H1 (cell line): ENCODE data around the gene SCAMP4. TPM values are rescaled to one million over a fixed set of nuclear protein-coding genes. Genes with fewer than 3 reads are reported as not detected.
A peak's percentile ranks its signal among the peaks of the same experiment; 100 is the strongest.

Experiments
- CTCF ChIA-PET: fragments of 300-600 bp; sonication (Branson Sonifier 250); formaldehyde crosslinking; loops from one replicate; lab custom pipeline; 2021; ENCODE audit not compliant: partially characterized antibody; lab: Charles Lee
- POLR2A ChIA-PET: fragments of 300-600 bp; sonication (Branson Sonifier 250); formaldehyde crosslinking; loops from one replicate; lab custom pipeline; 2021; ENCODE audit warnings: inconsistent platforms; ENCODE audit not compliant: partially characterized antibody; lab: Charles Lee
- DNase-seq, 2 experiments: peaks; one replicate each; pipeline versions ENCODE4 v3.0.0 to v3.0.0-alpha.2; 2010 to 2022; ENCODE audit warnings: low spot score in 2 of 2, low read depth in 1 of 2, mixed read lengths in 1 of 2
- FAIRE-seq: peaks from 2 replicates; lab custom pipeline; 2011; peaks lifted over from hg19 to GRCh38; lab: Jason Lieb, UNC
- H2AFZ ChIP-seq: 2 replicates; pipeline ENCODE4 v1.8.1; 2012; ENCODE audit warnings: low read length, inconsistent platforms
- H2AK5ac ChIP-seq: 2 replicates; pipeline ENCODE4 v1.6.1; 2013; ENCODE audit warnings: low read depth, low read length
- H2BK120ac ChIP-seq: replicated peaks from 2 replicates; pipeline ENCODE3; 2013; ENCODE audit warnings: low read depth, low read length, inconsistent platforms
- H2BK12ac ChIP-seq: 2 replicates; pipeline ENCODE4 v1.6.1; 2013; ENCODE audit warnings: low read depth, low read length
- H2BK15ac ChIP-seq: 2 replicates; pipeline ENCODE4 v1.6.1; 2013; ENCODE audit warnings: low read length
- H2BK20ac ChIP-seq: 2 replicates; pipeline ENCODE4 v1.6.1; 2013; ENCODE audit warnings: low read length
- H2BK5ac ChIP-seq: 2 replicates; pipeline ENCODE4 v1.6.1; 2013; ENCODE audit warnings: low read depth, low read length
- H3K14ac ChIP-seq: 2 replicates; pipeline ENCODE4 v1.6.1; 2013; ENCODE audit warnings: inconsistent platforms; ENCODE audit not compliant: insufficient read length
- H3K18ac ChIP-seq: 2 replicates; pipeline ENCODE4 v1.6.1; 2013; ENCODE audit warnings: low read length; ENCODE audit errors: extremely low read depth
- H3K23ac ChIP-seq: 2 replicates; pipeline ENCODE4 v1.6.1; 2013; ENCODE audit warnings: inconsistent platforms; ENCODE audit not compliant: insufficient read length
- H3K23me2 ChIP-seq: 2 replicates; pipeline ENCODE4 v1.6.1; 2013; ENCODE audit warnings: low read depth, low read length
- H3K27ac ChIP-seq: 2 replicates; pipeline ENCODE4 v1.6.1; 2011; ENCODE audit warnings: low read depth, low read length, inconsistent platforms
- H3K27me3 ChIP-seq, 4 experiments: replicated peaks in 1 of 4; 1 replicate in 1 of 4; 2 replicates in 3 of 4; pipeline versions ENCODE4 v1.6.1 to v1.8.1; 2011 to 2013; ENCODE audit warnings: low read length in 3 of 4, mild to moderate bottlenecking in 3 of 4, inconsistent platforms in 2 of 4, mixed read lengths in 2 of 4, moderate library complexity in 1 of 4; ENCODE audit not compliant: control insufficient read depth in 3 of 4, insufficient read depth in 3 of 4; ENCODE audit errors: extremely low read depth in 1 of 4
- H3K36me3 ChIP-seq, 4 experiments: 2 replicates each; pipeline versions ENCODE4 v1.6.1 to v1.8.1; 2011 to 2013; ENCODE audit warnings: mild to moderate bottlenecking in 4 of 4, low read length in 3 of 4, moderate library complexity in 2 of 4, control low read depth in 1 of 4, inconsistent platforms in 1 of 4; ENCODE audit not compliant: insufficient read depth in 4 of 4, control insufficient read depth in 2 of 4
- H3K4ac ChIP-seq: replicated peaks from 2 replicates; pipeline ENCODE3; 2013; ENCODE audit warnings: low read length, low read depth, mixed read lengths, inconsistent platforms; ENCODE audit not compliant: insufficient read length
- H3K4me1 ChIP-seq, 4 experiments: replicated peaks in 1 of 4; 1 replicate in 1 of 4; 2 replicates in 3 of 4; pipeline versions ENCODE4 v1.6.1 to v1.8.1; 2011 to 2013; ENCODE audit warnings: low read length in 3 of 4, inconsistent platforms in 2 of 4, mixed read lengths in 1 of 4; ENCODE audit not compliant: insufficient read depth in 4 of 4, control insufficient read depth in 3 of 4
- H3K4me2 ChIP-seq, 2 experiments: 2 replicates each; pipeline versions ENCODE4 v1.6.1 to v1.8.1; 2011 to 2013; ENCODE audit warnings: low read depth in 2 of 2, low read length in 2 of 2, control low read depth in 1 of 2, inconsistent platforms in 1 of 2, mild to moderate bottlenecking in 1 of 2; ENCODE audit not compliant: insufficient read depth in 1 of 2
- H3K4me3 ChIP-seq, 4 experiments: fragments of 200-600, 300-600 bp in 1 of 4; sonication (generic), shearing (Covaris generic), sonication (Bioruptor Twin) in 1 of 4; 2 replicates each; pipeline versions ENCODE4 v1.5.1 to v1.8.1; 2011 to 2016; ENCODE audit warnings: low read length in 4 of 4, low read depth in 3 of 4, control low read depth in 2 of 4, inconsistent platforms in 2 of 4, mild to moderate bottlenecking in 2 of 4, mixed read lengths in 1 of 4, moderate library complexity in 1 of 4; ENCODE audit not compliant: insufficient read depth in 2 of 4; ENCODE audit errors: extremely low read depth in 1 of 4
- H3K56ac ChIP-seq: replicated peaks from 2 replicates; pipeline ENCODE3; 2013; ENCODE audit warnings: low read depth, mild to moderate bottlenecking, mixed read lengths, low read length, inconsistent platforms; ENCODE audit not compliant: insufficient read length
- H3K79me1 ChIP-seq: 2 replicates; pipeline ENCODE4 v1.6.1; 2013; ENCODE audit warnings: low read depth, low read length, control low read depth
- H3K79me2 ChIP-seq, 2 experiments: 2 replicates each; pipeline versions ENCODE4 v1.6.1 to v1.8.1; 2012 to 2013; ENCODE audit warnings: low read length in 2 of 2, mild to moderate bottlenecking in 2 of 2, inconsistent platforms in 1 of 2; ENCODE audit not compliant: insufficient read depth in 2 of 2, control insufficient read depth in 1 of 2
- H3K9ac ChIP-seq, 4 experiments: replicated peaks in 1 of 4; 1 replicate in 1 of 4; 2 replicates in 3 of 4; pipeline versions ENCODE4 v1.6.1 to v1.8.1; 2011 to 2013; ENCODE audit warnings: low read depth in 3 of 4, low read length in 3 of 4, control low read depth in 2 of 4, mild to moderate bottlenecking in 2 of 4, moderate library complexity in 2 of 4, inconsistent platforms in 1 of 4; ENCODE audit errors: extremely low read depth in 1 of 4
- H3K9me3 ChIP-seq, 2 experiments: 2 replicates each; pipeline versions ENCODE4 v1.6.1 to v1.8.1; 2012 to 2013; ENCODE audit warnings: mild to moderate bottlenecking in 2 of 2, moderate library complexity in 2 of 2, control low read depth in 1 of 2, inconsistent platforms in 1 of 2, low read depth in 1 of 2, low read length in 1 of 2, mixed read lengths in 1 of 2; ENCODE audit not compliant: insufficient read depth in 2 of 2
- H4K20me1 ChIP-seq, 2 experiments: replicated peaks in 1 of 2; 2 replicates each; pipeline versions ENCODE3 to v1.8.1; 2011 to 2013; ENCODE audit warnings: inconsistent platforms in 2 of 2, low read length in 2 of 2, mild to moderate bottlenecking in 1 of 2; ENCODE audit not compliant: insufficient read depth in 2 of 2, control insufficient read depth in 1 of 2
- H4K5ac ChIP-seq: 2 replicates; pipeline ENCODE4 v1.6.1; 2013; ENCODE audit warnings: low read length, low read depth, mixed read lengths, inconsistent platforms; ENCODE audit not compliant: insufficient read length
- H4K8ac ChIP-seq: 2 replicates; pipeline ENCODE4 v1.8.0; 2013; ENCODE audit warnings: mild to moderate bottlenecking, moderate library complexity, low read length, inconsistent platforms; ENCODE audit not compliant: insufficient read depth; ENCODE audit errors: extremely low read depth
- H4K91ac ChIP-seq: replicated peaks from 2 replicates; pipeline ENCODE3; 2013; ENCODE audit warnings: low read length, mixed read lengths, inconsistent platforms; ENCODE audit not compliant: insufficient read length
- BCL11A ChIP-seq, 2 experiments: IDR thresholded peaks; one replicate each; pipeline ENCODE4 v1.6.1; 2011; ENCODE audit warnings: low read depth in 2 of 2, low read length in 2 of 2, mild to moderate bottlenecking in 2 of 2
- CHD1 ChIP-seq: IDR thresholded peaks from 2 replicates; pipeline ENCODE4 v1.6.1; 2012; ENCODE audit warnings: low read depth, low read length, improper control_type of control experiment
- CHD2 ChIP-seq: IDR thresholded peaks from 2 replicates; pipeline ENCODE4 v1.6.1; 2012; ENCODE audit warnings: low read length, improper control_type of control experiment
- CTBP2 ChIP-seq: IDR thresholded peaks from 2 replicates; pipeline ENCODE4 v1.7.0; 2011; ENCODE audit warnings: borderline replicate concordance, mild to moderate bottlenecking, moderate library complexity, mixed read lengths, low read length; ENCODE audit not compliant: insufficient read depth, insufficient read length
- E2F6 ChIP-seq: IDR thresholded peaks from 2 replicates; pipeline ENCODE4 v1.6.1; 2012; ENCODE audit warnings: inconsistent platforms
- EZH2 ChIP-seq: fragments of 200-600 bp; sonication (generic); IDR thresholded peaks from 2 replicates; pipeline ENCODE4 v1.7.1; 2012; ENCODE audit warnings: low read depth, mild to moderate bottlenecking, moderate library complexity, low read length, inconsistent platforms; ENCODE audit not compliant: severe bottlenecking
- HDAC2 ChIP-seq, 2 experiments: fragments of 300-600 bp in 1 of 2; sonication (generic) in 1 of 2; IDR thresholded peaks; 2 replicates each; pipeline ENCODE4 v1.6.1; 2011 to 2012; ENCODE audit warnings: low read depth in 2 of 2, low read length in 2 of 2, mild to moderate bottlenecking in 2 of 2, moderate library complexity in 2 of 2, borderline replicate concordance in 1 of 2, inconsistent platforms in 1 of 2
- KDM4A ChIP-seq: IDR thresholded peaks from one replicate; pipeline ENCODE4 v1.7.1; 2012; ENCODE audit warnings: low read depth, mild to moderate bottlenecking, moderate library complexity, low read length, inconsistent platforms; ENCODE audit not compliant: severe bottlenecking
- NANOG ChIP-seq: IDR thresholded peaks from 2 replicates; pipeline ENCODE4 v1.6.1; 2011; ENCODE audit warnings: low read length, low read depth, mild to moderate bottlenecking, inconsistent platforms; ENCODE audit not compliant: insufficient read depth, poor library complexity, severe bottlenecking
- RFX5 ChIP-seq: IDR thresholded peaks from 2 replicates; pipeline ENCODE4 v1.6.1; 2011; ENCODE audit warnings: low read depth, low read length, improper control_type of control experiment, borderline replicate concordance
- SP2 ChIP-seq: IDR thresholded peaks from 2 replicates; pipeline ENCODE4 v1.6.1; 2012; ENCODE audit warnings: mild to moderate bottlenecking, low read length, inconsistent platforms
- TAF1 ChIP-seq: IDR thresholded peaks from 2 replicates; pipeline ENCODE4 v1.6.1; 2011; ENCODE audit warnings: mild to moderate bottlenecking, low read depth, low read length
- WGBS, 2 experiments: shearing (Covaris generic) in 1 of 2; methylation state at CpG; one replicate each; pipeline versions ENCODE4 v1.1.6 to v1.1.7; 2013 to 2015; ENCODE audit warnings: low lambda C conversion rate in 2 of 2, mixed read lengths in 2 of 2, inconsistent platforms in 1 of 2, low coverage in 1 of 2, missing lambda C conversion rate in 1 of 2; ENCODE audit not compliant: insufficient replicate concordance in 2 of 2, insufficient coverage in 1 of 2, insufficient read length in 1 of 2; ENCODE audit errors: extremely low coverage in 1 of 2, missing lambda C conversion rate in 1 of 2; 5-methylcytosine and 5-hydroxymethylcytosine counted together
- polyA plus RNA-seq, 7 experiments: library from polyadenylated mRNA; depleted of rRNA in 3 of 7; stranded (reverse) in 5 of 7; unstranded in 2 of 7; fragments of >200 nt in 5 of 7; fragments of 200-250 nt in 2 of 7; gene quantifications; 1 replicate in 5 of 7; 2 replicates in 1 of 7; 4 replicates in 1 of 7; pipeline versions ENCODE4 v1.2.1 to v1.2.3, GENCODE V29; 2011 to 2013; ENCODE audit warnings: missing spikeins in 2 of 7, mixed read lengths in 2 of 7
- total RNA-seq: library from RNA; stranded (reverse); fragmentation: NEBNext Ultra II Directional; extraction: Animal tissue kit (Norgen Biotek cat#: 25700); gene quantifications from 2 replicates; pipeline ENCODE4 v1.2.1, GENCODE V29; 2021

Gene SCAMP4
- total and polyA plus RNA-seq, 2 of the 8 experiments (the other 6 are each of a cell fraction or from before 2014, with no cell fraction given), result 17.1 to 61.4 TPM

DNA sequence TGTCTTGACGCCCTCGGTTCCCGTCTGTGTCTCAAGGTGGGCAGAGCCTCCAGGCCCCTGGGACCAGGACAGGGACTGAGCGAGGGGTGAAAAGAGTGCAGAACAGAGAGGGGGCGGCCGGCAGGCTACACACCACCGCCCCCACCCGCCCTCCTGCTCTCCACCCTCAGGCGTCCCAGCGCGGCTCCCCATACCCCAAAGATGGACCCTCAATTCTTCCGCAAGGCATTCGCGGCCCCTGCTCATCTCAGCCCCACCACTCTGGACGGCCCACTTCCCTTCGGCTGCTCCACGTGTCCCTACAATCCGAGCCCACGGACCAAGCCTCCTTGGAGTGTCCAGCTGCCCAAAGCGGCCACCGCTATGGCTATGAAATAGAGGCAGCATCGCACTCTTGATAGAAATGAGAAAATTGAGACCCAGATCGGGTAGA, 43.6 kb upstream of the SCAMP4 start:
- no peak overlapping the region for H2AFZ ChIP-seq
- H3K79me1 ChIP-seq, result peaks cover 16% of the 10 kb centered on the region
- no peak for FAIRE-seq
- no peak overlapping the region for H4K91ac ChIP-seq
- no peak overlapping the region for H3K14ac ChIP-seq
- peak overlapping the region; percentile 66 to 84 (median 76) for H3K4me3 ChIP-seq
- no peak overlapping the region for H2BK12ac ChIP-seq
- H3K4me2 ChIP-seq, result peak overlapping the region; percentile 89 to 90
- 7% methylated on average over 23 of the region's 23 CpGs; no CpG with 5 or more reads in 1 of the 2 experiments for whole genome bisulfite sequencing, 2 experiments
- H3K18ac ChIP-seq, result peak overlapping the region; percentile 48
- no peak overlapping the region for H2BK20ac ChIP-seq
- H2BK120ac ChIP-seq, result no peak overlapping the region
- peak overlapping the region in 1 of 4 experiments; percentile 49; a peak in 1 of 7 replicates for H3K9ac ChIP-seq
- no peak overlapping the region for H4K8ac ChIP-seq
- CTCF ChIA-PET, result interaction anchor here (0.9 kb wide), 1 partner anchor 24 kb away, joined by 3 read pairs; no protein-coding TSS in a partner anchor
- H3K23me2 ChIP-seq, result peaks cover 12% of the 10 kb centered on the region; the same call in 1 of the 2 replicates
- no peak overlapping the region for H3K4ac ChIP-seq
- no peak overlapping the region for H3K56ac ChIP-seq
- H4K5ac ChIP-seq, result no peak overlapping the region
- POLR2A ChIA-PET, result interaction anchor here (1.1 to 1.3 kb wide), 2 partner anchors 13 to 42 kb away, joined by 3 to 4 read pairs; partner anchors contain the start of gene REXO1
- no peak overlapping the region for H2AK5ac ChIP-seq
- no peak overlapping the region for H2BK5ac ChIP-seq
- H2BK15ac ChIP-seq, result no peak overlapping the region
- DNase-seq, result no peak
- peaks cover 0 to 15% (median 6%) of the 10 kb centered on the region in 4 experiments; a peak in 5 of 7 replicates for H3K27me3 ChIP-seq
- H3K36me3 ChIP-seq, result no peaks in the 10 kb centered on the region
- peaks cover 0 to 52% (median 37%) of the 10 kb centered on the region in 4 experiments; a peak in 6 of 7 replicates for H3K4me1 ChIP-seq
- H3K79me2 ChIP-seq, result peaks cover 18 to 55% of the 10 kb centered on the region in 2 experiments; a peak in 3 of 4 replicates
- no peak overlapping the region for H3K27ac ChIP-seq
- no peaks in the 10 kb centered on the region for H3K9me3 ChIP-seq
- H3K23ac ChIP-seq, result no peak overlapping the region
- H4K20me1 ChIP-seq, result peaks cover 32 to 47% of the 10 kb centered on the region in 2 experiments
- TF ChIP-seq SP2 (no peak), CTBP2 (no peak), EZH2 (no peak), TAF1 (no peak), HDAC2 (IDR thresholded peaks at IDR 0.05; ENCODE audit: borderline replicate concordance in 1 of 2, low read depth in 2 of 2, low read length in 2 of 2) (no peak), BCL11A (IDR thresholded peaks at IDR 0.05; ENCODE audit: low read depth in 2 of 2, low read length in 2 of 2) (no peak), E2F6 (no peak), KDM4A (no peak), CHD2 (no peak), NANOG (no peak), RFX5 (no peak), CHD1 (no peak)
